Osteoblast (primary cell): ENCODE data around the gene NEK10. TPM values are rescaled to one million over a fixed set of nuclear protein-coding genes. Genes with fewer than 3 reads are reported as not detected.
A peak's percentile ranks its signal among the peaks of the same experiment; 100 is the strongest.

Experiments
- DNase-seq: peaks from one replicate; pipeline ENCODE4 v3.0.0; 2011; ENCODE audit warnings: low spot score, mixed read lengths; ENCODE audit not compliant: insufficient read length; ENCODE audit errors: missing footprints
- H2AFZ ChIP-seq: 2 replicates; pipeline ENCODE4 v1.6.0; 2011; ENCODE audit warnings: mild to moderate bottlenecking, low read length
- H3K27ac ChIP-seq: 2 replicates; pipeline ENCODE4 v1.5.1; 2011; ENCODE audit warnings: mild to moderate bottlenecking, low read depth, low read length, moderate library complexity
- H3K27me3 ChIP-seq: 2 replicates; pipeline ENCODE4 v1.6.0; 2012; ENCODE audit warnings: mild to moderate bottlenecking, control low read depth, inconsistent platforms, low read length, moderate library complexity; ENCODE audit not compliant: insufficient read depth
- H3K36me3 ChIP-seq: 2 replicates; pipeline ENCODE4 v1.5.1; 2011; ENCODE audit warnings: mild to moderate bottlenecking, low read length, control low read depth, moderate library complexity; ENCODE audit not compliant: insufficient read depth
- H3K4me1 ChIP-seq: 2 replicates; pipeline ENCODE4 v1.5.1; 2011; ENCODE audit warnings: mild to moderate bottlenecking, low read length, control low read depth, moderate library complexity; ENCODE audit not compliant: insufficient read depth
- H3K4me2 ChIP-seq: 2 replicates; pipeline ENCODE4 v1.6.0; 2011; ENCODE audit warnings: mild to moderate bottlenecking, low read length; ENCODE audit not compliant: insufficient read depth
- H3K4me3 ChIP-seq: fragments of 200-600 bp; sonication (generic); 3 replicates; pipeline ENCODE4 v1.5.1; 2012; ENCODE audit warnings: mild to moderate bottlenecking, low read length, inconsistent platforms; ENCODE audit not compliant: insufficient read depth
- H3K79me2 ChIP-seq: 2 replicates; pipeline ENCODE4 v1.6.0; 2012; ENCODE audit warnings: mild to moderate bottlenecking, low read length, control low read depth, inconsistent platforms; ENCODE audit not compliant: insufficient read depth
- H3K9me3 ChIP-seq: 2 replicates; pipeline ENCODE4 v1.5.1; 2011; ENCODE audit warnings: low read depth, low read length, control low read depth
- H4K20me1 ChIP-seq: 2 replicates; pipeline ENCODE4 v1.6.0; 2012; ENCODE audit warnings: mild to moderate bottlenecking, low read length, control low read depth; ENCODE audit not compliant: insufficient read depth
- CTCF ChIP-seq: IDR thresholded peaks from 2 replicates; pipeline ENCODE4 v1.5.1; 2011; ENCODE audit warnings: mild to moderate bottlenecking, low read depth, low read length, moderate library complexity; ENCODE audit errors: extremely low read depth
- total RNA-seq: library from RNA; depleted of rRNA; stranded (reverse); fragments of >200 nt; gene quantifications from 2 replicates; pipeline ENCODE4 v1.2.3, GENCODE V29; 2012

The NEK10 gene
- total RNA-seq, 1 donor: 69.8 TPM

- TF ChIP-seq CTCF: no peak
- H3K4me1 ChIP-seq: no peaks in the 10 kb centered on the region
- no peak overlapping the region for H3K4me2 ChIP-seq
- no peak overlapping the region for H2AFZ ChIP-seq
- H3K4me3 ChIP-seq: no peak overlapping the region
- no peak for DNase-seq
- no peak overlapping the region for H3K27ac ChIP-seq
- H3K9me3 ChIP-seq: no peaks in the 10 kb centered on the region
- H3K27me3 ChIP-seq: no peaks in the 10 kb centered on the region
- no peaks in the 10 kb centered on the region for H3K79me2 ChIP-seq
- peaks cover 3% of the 10 kb centered on the region for H3K36me3 ChIP-seq
- H4K20me1 ChIP-seq: no peaks in the 10 kb centered on the region
Observed at GRCh38 chr3:27110020-27110419, 259.2 kb downstream of the NEK10 start.

GRCh38 chr3:27108322-27108721 lies 260.9 kb downstream of the NEK10 start:
- H3K36me3 ChIP-seq: peaks cover 3% of the 10 kb centered on the region
- no peak overlapping the region for H2AFZ ChIP-seq
- no peaks in the 10 kb centered on the region for H3K27me3 ChIP-seq
- no peaks in the 10 kb centered on the region for H3K9me3 ChIP-seq
- H3K4me1 ChIP-seq: no peaks in the 10 kb centered on the region
- no peak overlapping the region for H3K4me3 ChIP-seq
- TF ChIP-seq CTCF: no peak
- no peak for DNase-seq
- H3K4me2 ChIP-seq: no peak overlapping the region
- no peaks in the 10 kb centered on the region for H4K20me1 ChIP-seq
- H3K27ac ChIP-seq: no peak overlapping the region
- no peaks in the 10 kb centered on the region for H3K79me2 ChIP-seq

- Histone ChIP-seq H3K36me3 (peaks cover under 1% of the 10 kb centered on the region), H3K27me3 (no peaks in the 10 kb centered on the region), H3K27ac (no peak overlapping the region), H3K9me3 (no peaks in the 10 kb centered on the region), H3K4me2 (no peak overlapping the region), H2AFZ (no peak overlapping the region), H4K20me1 (no peaks in the 10 kb centered on the region), H3K4me3 (no peak overlapping the region), H3K4me1 (no peaks in the 10 kb centered on the region), H3K79me2 (no peaks in the 10 kb centered on the region)
- DNase-seq: peak; percentile 10
- no peak for TF ChIP-seq CTCF
Observed at GRCh38 chr3:27105904-27106303, 263.3 kb downstream of the NEK10 start.

- Histone ChIP-seq H2AFZ (no peak overlapping the region), H3K4me3 (no peak overlapping the region), H3K4me1 (no peaks in the 10 kb centered on the region), H3K27me3 (no peaks in the 10 kb centered on the region), H3K9me3 (no peaks in the 10 kb centered on the region), H3K4me2 (no peak overlapping the region), H3K79me2 (no peaks in the 10 kb centered on the region), H3K27ac (no peak overlapping the region), H3K36me3 (no peaks in the 10 kb centered on the region), H4K20me1 (no peaks in the 10 kb centered on the region)
- no peak for DNase-seq
- TF ChIP-seq CTCF: no peak
Observed at GRCh38 chr3:27097182-27097581, 272.0 kb downstream of the NEK10 start.
